Sigmoid colon (tissue), 4 donors: ENCODE data around the gene KATNAL2.

Experiments
- EP300 ChIP-seq, 4 donors: sonication (generic); formaldehyde crosslinking; IDR thresholded peaks; one replicate each; pipeline ENCODE4 v1.6.1; 2017; ENCODE audit warnings: antibody characterized with exemption in 4 of 4
- POLR2A ChIP-seq, 2 donors: fragments of 450-650 bp; IDR thresholded peaks; one replicate each; pipeline ENCODE4 v1.6.1; 2016; ENCODE audit warnings: antibody characterized with exemption in 2 of 2, mild to moderate bottlenecking in 2 of 2, moderate library complexity in 2 of 2
- POLR2AphosphoS5 ChIP-seq, 4 donors: sonication (generic); formaldehyde crosslinking; IDR thresholded peaks; one replicate each; pipeline ENCODE4 v1.6.1; 2017; ENCODE audit warnings: antibody characterized with exemption in 4 of 4
- TF ChIP-seq, protein P1 (sequence below), 4 experiments: fragments of 450-650 bp in 3 of 4; fragments of 200-600 bp in 1 of 4; IDR thresholded peaks; one replicate each; pipeline ENCODE4 v1.5.1; 2016 to 2019; ENCODE audit warnings: antibody characterized with exemption in 4 of 4, mild to moderate bottlenecking in 3 of 4, moderate library complexity in 2 of 4

DNA sequence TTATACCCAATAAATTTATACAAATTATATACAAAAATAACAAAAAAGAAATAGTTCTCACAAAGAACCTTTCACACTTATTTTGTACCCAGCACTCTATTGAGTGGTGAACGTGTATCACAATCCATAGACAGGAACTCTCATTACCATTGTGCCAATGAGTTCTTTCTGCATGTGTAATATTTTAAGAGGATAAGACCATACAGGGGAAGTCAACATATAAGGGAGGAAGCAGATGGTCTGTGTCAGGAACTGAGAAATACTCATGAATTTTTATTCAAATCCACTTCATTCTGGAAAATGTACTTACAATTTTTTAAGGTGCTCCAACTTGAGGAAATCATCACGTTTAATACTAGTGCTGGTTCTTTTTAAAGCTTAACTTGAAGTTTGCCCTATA, 145.1 kb downstream of the KATNAL2 start:
- TF ChIP-seq, protein P1, sequence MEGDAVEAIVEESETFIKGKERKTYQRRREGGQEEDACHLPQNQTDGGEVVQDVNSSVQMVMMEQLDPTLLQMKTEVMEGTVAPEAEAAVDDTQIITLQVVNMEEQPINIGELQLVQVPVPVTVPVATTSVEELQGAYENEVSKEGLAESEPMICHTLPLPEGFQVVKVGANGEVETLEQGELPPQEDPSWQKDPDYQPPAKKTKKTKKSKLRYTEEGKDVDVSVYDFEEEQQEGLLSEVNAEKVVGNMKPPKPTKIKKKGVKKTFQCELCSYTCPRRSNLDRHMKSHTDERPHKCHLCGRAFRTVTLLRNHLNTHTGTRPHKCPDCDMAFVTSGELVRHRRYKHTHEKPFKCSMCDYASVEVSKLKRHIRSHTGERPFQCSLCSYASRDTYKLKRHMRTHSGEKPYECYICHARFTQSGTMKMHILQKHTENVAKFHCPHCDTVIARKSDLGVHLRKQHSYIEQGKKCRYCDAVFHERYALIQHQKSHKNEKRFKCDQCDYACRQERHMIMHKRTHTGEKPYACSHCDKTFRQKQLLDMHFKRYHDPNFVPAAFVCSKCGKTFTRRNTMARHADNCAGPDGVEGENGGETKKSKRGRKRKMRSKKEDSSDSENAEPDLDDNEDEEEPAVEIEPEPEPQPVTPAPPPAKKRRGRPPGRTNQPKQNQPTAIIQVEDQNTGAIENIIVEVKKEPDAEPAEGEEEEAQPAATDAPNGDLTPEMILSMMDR (IDR thresholded peaks at IDR 0.05): no peak
- TF ChIP-seq EP300 (IDR thresholded peaks at IDR 0.05) (no peak), POLR2AphosphoS5 (IDR thresholded peaks at IDR 0.05) (no peak), POLR2A (IDR thresholded peaks at IDR 0.05) (no peak)
